Measurements from ENCODE around the gene S100A7A.

DNA sequence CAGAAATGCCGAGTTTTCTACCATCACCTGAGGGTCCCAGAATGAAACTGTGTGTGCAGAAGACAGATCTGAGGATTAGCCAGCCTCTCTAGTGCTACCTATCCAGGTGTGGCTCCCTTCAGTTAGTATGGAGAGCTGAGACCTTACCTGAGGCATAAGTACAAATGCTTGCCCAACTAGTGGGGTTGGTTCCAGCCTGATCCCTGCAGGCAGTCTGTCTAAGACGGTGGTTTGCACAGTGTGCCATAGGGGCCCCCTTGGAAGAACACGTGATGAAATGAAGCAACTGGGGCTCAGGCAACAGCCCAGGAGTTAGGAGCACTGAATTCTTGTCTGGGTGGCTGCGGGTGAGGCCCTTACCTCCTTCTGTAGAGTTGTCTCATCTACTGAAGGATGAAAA, 15.6 kb downstream of the S100A7A start:
- TF ChIP-seq POLR2A (IDR thresholded peaks at IDR 0.05) (no peak), POLR2AphosphoS5 (IDR thresholded peaks at IDR 0.05) (no peak)
- TF ChIP-seq, protein P1, sequence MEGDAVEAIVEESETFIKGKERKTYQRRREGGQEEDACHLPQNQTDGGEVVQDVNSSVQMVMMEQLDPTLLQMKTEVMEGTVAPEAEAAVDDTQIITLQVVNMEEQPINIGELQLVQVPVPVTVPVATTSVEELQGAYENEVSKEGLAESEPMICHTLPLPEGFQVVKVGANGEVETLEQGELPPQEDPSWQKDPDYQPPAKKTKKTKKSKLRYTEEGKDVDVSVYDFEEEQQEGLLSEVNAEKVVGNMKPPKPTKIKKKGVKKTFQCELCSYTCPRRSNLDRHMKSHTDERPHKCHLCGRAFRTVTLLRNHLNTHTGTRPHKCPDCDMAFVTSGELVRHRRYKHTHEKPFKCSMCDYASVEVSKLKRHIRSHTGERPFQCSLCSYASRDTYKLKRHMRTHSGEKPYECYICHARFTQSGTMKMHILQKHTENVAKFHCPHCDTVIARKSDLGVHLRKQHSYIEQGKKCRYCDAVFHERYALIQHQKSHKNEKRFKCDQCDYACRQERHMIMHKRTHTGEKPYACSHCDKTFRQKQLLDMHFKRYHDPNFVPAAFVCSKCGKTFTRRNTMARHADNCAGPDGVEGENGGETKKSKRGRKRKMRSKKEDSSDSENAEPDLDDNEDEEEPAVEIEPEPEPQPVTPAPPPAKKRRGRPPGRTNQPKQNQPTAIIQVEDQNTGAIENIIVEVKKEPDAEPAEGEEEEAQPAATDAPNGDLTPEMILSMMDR (IDR thresholded peaks at IDR 0.05): no peak
